ENCODE measurements around the gene CSK.
A peak's percentile ranks its signal among the peaks of the same experiment; 100 is the strongest.

CSK gene

DNA sequence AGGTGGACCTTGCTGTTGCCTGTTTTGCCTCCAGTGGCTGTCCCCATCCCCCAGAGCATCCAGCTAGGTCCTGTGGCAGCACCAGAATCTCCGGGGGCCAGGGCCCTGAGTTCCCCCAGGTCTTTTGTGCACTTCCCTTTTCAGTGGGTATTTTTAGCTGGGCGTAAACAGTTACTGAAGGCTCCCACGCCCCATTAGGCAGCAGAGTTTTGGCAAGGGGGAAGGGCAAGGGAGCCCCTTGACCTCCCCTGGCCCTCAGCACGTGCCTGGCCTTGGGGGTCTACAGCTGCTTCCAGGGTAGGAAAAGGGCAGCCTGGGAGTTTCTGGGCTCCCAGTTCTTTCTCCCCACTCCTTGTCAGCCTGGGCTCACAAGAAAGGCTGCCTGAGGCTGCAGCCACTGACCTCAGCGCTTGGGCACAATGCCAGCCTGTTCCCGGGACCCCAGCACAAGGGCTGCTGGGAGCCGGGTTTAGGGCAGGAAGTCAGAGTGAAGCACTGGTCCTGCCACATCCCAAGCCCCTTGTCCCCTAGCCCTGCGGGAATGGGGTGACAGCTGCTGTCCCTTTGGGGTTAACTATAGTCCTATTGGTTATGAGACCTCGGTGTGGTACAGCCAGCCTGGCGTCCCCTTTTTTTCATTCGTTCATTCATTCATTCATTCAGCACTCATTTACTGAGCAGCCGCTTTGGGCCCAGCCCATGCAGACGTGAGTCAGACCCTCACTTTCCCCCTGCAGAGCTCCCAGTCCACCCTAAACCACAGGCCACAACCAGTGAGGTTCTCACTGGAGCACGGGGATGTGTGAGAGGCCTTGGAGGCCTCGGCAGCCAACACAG lies 8.4 kb downstream of the CSK start:
- H3K27me3 Mint-ChIP-seq: no peaks in the 10 kb centered on the region
- peaks cover 84% of the 10 kb centered on the region for H3K4me1 Mint-ChIP-seq
- peaks cover 17% of the 10 kb centered on the region for H3K36me3 Mint-ChIP-seq
- no peaks in the 10 kb centered on the region for H3K9me3 Mint-ChIP-seq
- peak overlapping the region; percentile 91 for H3K4me3 Mint-ChIP-seq
- peak overlapping the region; percentile 96 for H3K27ac Mint-ChIP-seq

GRCh38 chr15:74791007-74791406 lies 9.1 kb downstream of the CSK start:
- Mint-ChIP-seq H3K4me3 (peak overlapping the region; percentile 81), H3K36me3 (peaks cover 15% of the 10 kb centered on the region)

GRCh38 chr15:74791667-74792066 lies 9.8 kb downstream of the CSK start:
- Mint-ChIP-seq H3K9me3 (no peaks in the 10 kb centered on the region), H3K4me1 (peaks cover 87% of the 10 kb centered on the region), H3K27ac (peak overlapping the region; percentile 91), H3K36me3 (peaks cover 17% of the 10 kb centered on the region), H3K4me3 (peak overlapping the region; percentile 81), H3K27me3 (no peaks in the 10 kb centered on the region)

More at GRCh38 chr15:74791007-74791406, 9.1 kb downstream of the CSK start:
- Mint-ChIP-seq H3K9me3 (no peaks in the 10 kb centered on the region), H3K27me3 (no peaks in the 10 kb centered on the region), H3K27ac (peak overlapping the region; percentile 91), H3K4me1 (peaks cover 84% of the 10 kb centered on the region)

DNA sequence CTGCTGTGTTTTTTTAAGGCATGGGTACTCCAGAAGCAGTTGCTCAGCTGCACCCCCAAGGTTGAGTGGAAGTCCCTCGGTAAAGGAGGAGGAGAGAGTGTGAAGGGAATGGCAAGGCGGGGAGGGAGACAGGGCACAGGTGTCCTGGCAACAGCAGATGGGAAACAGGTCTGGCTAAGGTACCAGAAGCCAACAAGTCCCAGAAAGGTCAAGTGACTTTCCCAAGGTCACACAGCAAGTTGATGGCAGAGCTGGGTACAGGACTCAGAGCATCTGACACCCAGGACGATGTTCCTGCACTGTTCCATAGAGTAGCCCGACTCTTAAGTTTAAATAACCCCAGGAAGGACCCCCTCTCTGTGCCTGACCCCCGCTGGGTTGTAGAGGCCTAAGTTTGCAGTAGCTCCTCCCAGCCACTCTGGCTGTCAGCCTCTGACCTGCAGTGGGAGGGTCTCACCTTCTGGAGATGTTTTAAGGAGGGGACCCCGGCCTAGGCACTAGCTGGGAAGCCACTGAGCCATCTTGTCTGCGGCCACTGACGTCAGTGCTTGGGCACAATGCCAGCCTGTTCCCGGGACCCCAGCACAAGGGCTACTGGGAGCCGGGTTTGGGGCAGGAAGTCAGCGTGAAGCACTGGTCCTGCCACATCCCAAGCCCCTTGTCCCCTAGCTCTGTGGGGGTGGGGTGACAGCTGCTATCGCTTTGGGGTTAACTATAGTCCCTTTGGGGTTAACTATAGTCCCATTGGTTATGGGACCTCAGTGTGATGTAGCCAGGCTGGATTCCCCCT lies 10.5 kb downstream of the CSK start:
- peaks cover 17% of the 10 kb centered on the region for H3K36me3 Mint-ChIP-seq
- peak overlapping the region; percentile 81 for H3K4me3 Mint-ChIP-seq
- H3K4me1 Mint-ChIP-seq: peaks cover 85% of the 10 kb centered on the region
- no peaks in the 10 kb centered on the region for H3K9me3 Mint-ChIP-seq
- H3K27me3 Mint-ChIP-seq: no peaks in the 10 kb centered on the region
- peak overlapping the region; percentile 91 for H3K27ac Mint-ChIP-seq

- Mint-ChIP-seq H3K27me3 (no peaks in the 10 kb centered on the region), H3K27ac (peak overlapping the region; percentile 72), H3K36me3 (peaks cover 13% of the 10 kb centered on the region), H3K9me3 (no peaks in the 10 kb centered on the region), H3K4me3 (peak overlapping the region; percentile 55), H3K4me1 (peaks cover 84% of the 10 kb centered on the region)
These were observed 11.5 kb downstream of the CSK start for GRCh38 chr15:74793135-74794028.

- peak overlapping the region; percentile 26 for H3K4me3 Mint-ChIP-seq
- peak overlapping the region; percentile 88 for H3K27ac Mint-ChIP-seq
- no peaks in the 10 kb centered on the region for H3K27me3 Mint-ChIP-seq
- H3K36me3 Mint-ChIP-seq: peaks cover 13% of the 10 kb centered on the region
- no peaks in the 10 kb centered on the region for H3K9me3 Mint-ChIP-seq
- peaks cover 83% of the 10 kb centered on the region for H3K4me1 Mint-ChIP-seq
These were observed 12.5 kb downstream of the CSK start for GRCh38 chr15:74794248-74794969.

DNA sequence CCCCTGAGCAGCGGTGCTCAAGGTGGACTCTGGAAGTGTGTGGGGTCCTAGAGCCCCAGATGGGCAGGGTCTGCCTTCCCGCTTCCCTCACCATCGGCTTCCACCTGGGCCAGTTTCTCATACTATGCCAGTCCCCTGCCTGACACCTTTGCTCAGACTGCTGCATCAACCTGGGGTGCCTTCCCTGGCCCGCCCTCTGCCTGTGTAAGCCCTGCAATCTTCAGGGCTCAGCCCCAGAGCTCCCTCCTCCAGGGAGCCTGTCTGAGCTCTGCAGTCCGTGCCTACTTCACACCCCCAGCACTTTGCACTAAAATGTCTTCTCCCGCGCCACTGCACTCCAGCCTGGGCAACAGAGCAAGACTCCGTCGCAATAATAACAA lies 13.1 kb downstream of the CSK start:
- peaks cover 11% of the 10 kb centered on the region for H3K36me3 Mint-ChIP-seq
- H3K9me3 Mint-ChIP-seq: no peaks in the 10 kb centered on the region
- peak overlapping the region; percentile 88 for H3K27ac Mint-ChIP-seq
- H3K27me3 Mint-ChIP-seq: no peaks in the 10 kb centered on the region
- H3K4me3 Mint-ChIP-seq: peak overlapping the region; percentile 26
- peaks cover 83% of the 10 kb centered on the region for H3K4me1 Mint-ChIP-seq

DNA sequence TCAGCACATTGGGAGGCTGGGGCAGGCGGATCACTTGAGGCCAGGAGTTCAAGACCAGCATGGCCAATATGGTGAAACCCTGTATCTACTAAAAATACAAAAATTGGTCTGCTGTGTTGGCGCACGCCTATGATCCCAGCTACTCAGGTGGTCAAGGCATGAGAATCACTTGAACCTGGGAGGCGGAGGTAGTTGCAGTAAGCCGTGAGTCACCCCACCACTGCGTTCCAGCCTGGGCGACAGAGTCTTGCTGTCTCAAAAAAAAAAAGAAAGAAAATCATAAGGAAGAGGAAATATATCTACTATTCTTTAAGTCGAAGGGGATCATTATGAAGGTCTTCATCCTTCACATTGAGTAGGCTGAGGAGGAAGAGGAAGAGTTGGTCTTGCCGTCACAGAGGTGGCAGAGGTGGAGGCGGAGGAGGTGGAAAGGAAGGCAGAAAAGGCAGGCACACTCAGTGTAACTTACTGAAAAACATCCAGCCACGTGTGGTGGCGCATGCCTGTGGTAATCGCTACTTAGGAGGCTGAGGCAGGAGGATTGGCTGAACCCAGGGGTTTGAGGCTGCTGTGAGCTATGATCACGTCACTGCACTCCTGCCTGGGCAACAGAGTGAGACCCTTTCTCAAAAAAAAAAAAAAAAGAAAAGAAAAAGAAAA lies 14.2 kb downstream of the CSK start:
- no peaks in the 10 kb centered on the region for H3K27me3 Mint-ChIP-seq
- H3K9me3 Mint-ChIP-seq: no peaks in the 10 kb centered on the region
- peaks cover 9% of the 10 kb centered on the region for H3K36me3 Mint-ChIP-seq
- H3K4me3 Mint-ChIP-seq: peak overlapping the region; percentile 71
- peaks cover 75% of the 10 kb centered on the region for H3K4me1 Mint-ChIP-seq
- H3K27ac Mint-ChIP-seq: peak overlapping the region; percentile 98

DNA sequence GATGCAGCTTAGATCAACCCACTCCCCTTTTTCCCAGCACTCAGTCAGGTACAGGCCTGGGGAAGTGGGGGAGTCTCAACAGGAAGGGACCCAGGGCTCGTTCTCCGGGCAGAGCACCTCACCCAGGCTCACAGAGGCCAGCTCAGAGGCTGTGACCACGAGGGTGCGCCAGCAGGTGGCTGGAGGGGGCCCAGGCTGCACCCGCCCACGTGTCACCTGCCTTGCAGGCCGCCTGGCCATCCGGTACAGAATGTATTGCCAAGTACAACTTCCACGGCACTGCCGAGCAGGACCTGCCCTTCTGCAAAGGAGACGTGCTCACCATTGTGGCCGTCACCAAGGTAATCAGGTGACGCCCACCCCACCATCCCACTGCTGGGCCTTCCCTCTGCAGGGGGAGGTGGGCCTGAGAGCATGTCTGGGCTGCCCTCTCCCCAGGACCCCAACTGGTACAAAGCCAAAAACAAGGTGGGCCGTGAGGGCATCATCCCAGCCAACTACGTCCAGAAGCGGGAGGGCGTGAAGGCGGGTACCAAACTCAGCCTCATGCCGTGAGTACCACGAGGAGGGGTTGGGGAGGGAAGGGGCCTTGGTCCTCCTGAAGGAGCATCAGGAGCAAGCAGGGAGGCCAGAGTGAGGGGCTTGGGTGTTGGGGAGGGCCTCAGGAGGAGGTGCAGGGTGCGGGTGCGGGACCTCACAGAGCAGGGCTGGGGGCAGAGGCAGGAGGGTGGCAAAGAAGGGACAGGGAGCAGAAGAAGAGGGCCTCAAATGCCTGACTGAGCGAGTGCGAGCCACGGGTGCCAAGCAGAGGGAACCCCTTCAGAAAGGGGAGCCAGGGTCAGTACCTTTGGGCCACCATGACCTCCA lies 16.7 kb downstream of the CSK start:
- peak overlapping the region; percentile 46 for H3K27ac Mint-ChIP-seq
- H3K4me3 Mint-ChIP-seq: peak overlapping the region; percentile 4
- H3K4me1 Mint-ChIP-seq: peaks cover 51% of the 10 kb centered on the region
- no peaks in the 10 kb centered on the region for H3K9me3 Mint-ChIP-seq
- H3K36me3 Mint-ChIP-seq: peaks cover 3% of the 10 kb centered on the region
- H3K27me3 Mint-ChIP-seq: no peaks in the 10 kb centered on the region

DNA sequence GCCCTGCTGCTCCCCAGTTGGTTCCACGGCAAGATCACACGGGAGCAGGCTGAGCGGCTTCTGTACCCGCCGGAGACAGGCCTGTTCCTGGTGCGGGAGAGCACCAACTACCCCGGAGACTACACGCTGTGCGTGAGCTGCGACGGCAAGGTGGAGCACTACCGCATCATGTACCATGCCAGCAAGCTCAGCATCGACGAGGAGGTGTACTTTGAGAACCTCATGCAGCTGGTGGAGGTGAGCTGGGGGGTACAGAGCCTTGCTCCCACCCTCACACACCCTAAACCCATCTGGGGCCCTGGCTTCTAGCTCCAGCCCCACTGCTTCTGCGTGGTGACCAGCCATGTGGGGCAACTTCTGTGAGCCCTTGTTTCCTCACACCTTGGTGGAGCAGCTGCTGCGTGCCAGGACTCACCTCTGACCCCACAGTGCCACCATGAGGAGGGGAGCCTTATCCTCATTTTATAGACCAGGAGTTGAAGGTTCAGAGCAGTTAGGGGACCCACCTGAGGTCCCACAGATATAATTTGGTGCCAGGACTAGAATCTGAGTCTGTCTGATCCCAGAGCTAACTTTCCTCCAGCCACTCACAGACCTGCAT lies 17.5 kb downstream of the CSK start:
- H3K27ac Mint-ChIP-seq: peak overlapping the region; percentile 46
- H3K4me1 Mint-ChIP-seq: peaks cover 48% of the 10 kb centered on the region
- no peak overlapping the region for H3K4me3 Mint-ChIP-seq
- no peaks in the 10 kb centered on the region for H3K9me3 Mint-ChIP-seq
- no peaks in the 10 kb centered on the region for H3K27me3 Mint-ChIP-seq
- H3K36me3 Mint-ChIP-seq: peaks cover 5% of the 10 kb centered on the region

DNA sequence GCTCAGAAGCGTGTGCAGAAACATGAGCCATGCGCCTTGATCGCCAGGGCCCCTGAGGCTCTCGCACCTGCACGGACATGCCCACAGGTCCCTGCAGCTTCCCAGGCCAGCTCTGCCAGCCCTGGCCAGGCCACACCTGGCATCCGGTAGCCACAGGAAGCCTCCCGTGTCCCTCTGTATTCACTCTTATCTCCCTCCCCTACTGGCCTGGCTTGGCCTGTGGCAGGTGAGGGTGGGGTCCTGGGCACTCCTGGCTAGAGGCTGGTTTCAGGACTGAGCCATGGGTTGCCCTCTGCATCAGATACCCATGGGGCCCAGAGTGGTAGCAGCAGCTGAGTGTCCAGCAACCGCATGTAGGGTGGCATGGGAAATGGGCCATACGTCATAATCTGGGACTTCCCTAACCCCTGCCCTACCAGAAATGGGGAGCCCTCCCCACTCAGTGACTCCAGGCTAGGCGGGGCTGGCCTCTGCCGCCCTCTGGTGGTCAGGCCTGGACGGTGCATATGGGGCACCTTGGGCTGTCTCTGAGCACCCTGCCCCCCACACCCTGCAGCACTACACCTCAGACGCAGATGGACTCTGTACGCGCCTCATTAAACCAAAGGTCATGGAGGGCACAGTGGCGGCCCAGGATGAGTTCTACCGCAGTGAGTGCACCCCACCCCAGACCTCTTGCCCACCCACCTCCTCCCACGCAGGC lies 18.1 kb downstream of the CSK start:
- H3K36me3 Mint-ChIP-seq: peaks cover 5% of the 10 kb centered on the region
- H3K4me1 Mint-ChIP-seq: peaks cover 42% of the 10 kb centered on the region
- no peak overlapping the region for H3K4me3 Mint-ChIP-seq
- H3K27me3 Mint-ChIP-seq: no peaks in the 10 kb centered on the region
- no peaks in the 10 kb centered on the region for H3K9me3 Mint-ChIP-seq
- peak overlapping the region; percentile 84 for H3K27ac Mint-ChIP-seq

GRCh38 chr15:74800559-74801094 lies 18.7 kb downstream of the CSK start:
- H3K27me3 Mint-ChIP-seq: no peaks in the 10 kb centered on the region
- H3K27ac Mint-ChIP-seq: no peak overlapping the region
- no peaks in the 10 kb centered on the region for H3K9me3 Mint-ChIP-seq
- peaks cover 36% of the 10 kb centered on the region for H3K4me1 Mint-ChIP-seq
- H3K4me3 Mint-ChIP-seq: no peak overlapping the region
- H3K36me3 Mint-ChIP-seq: peaks cover 5% of the 10 kb centered on the region
